Ecto neural progenitor cell (in vitro differentiated cells): ENCODE measurements around the gene DNAH14.
"Not testable (repeated sequence)": the region's sequence is repeated elsewhere in the genome, so short reads cannot be mapped to it uniquely, and the experiment has no call there.

Source experiments
- DNase-seq: peaks from one replicate; pipeline ENCODE4 v3.0.0-alpha.2; 2018; ENCODE audit warnings: low spot score

Gene DNAH14

GRCh38 chr1:225257081-225257480 is 327.6 kb downstream of the DNAH14 start:
- no peak for DNase-seq

DNA sequence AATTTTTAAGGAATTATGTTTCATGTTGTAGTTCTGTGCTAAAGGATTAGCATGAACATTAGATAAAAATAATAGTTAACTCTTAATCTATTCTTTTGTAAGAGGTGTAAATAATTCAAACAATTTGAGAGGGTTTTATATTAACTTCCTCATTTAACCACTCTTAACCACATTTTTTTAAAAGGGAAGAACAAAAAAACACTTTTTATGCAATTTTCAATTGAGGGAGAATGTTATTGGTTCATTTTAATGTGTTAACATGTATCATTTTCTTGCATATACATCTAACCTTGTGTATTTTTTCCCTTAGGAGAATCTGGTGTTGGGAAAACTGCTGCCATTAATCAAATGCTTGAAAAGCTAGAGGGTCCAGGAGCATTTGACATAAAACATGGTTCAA is 329.3 kb downstream of the DNAH14 start:
- no peak for DNase-seq

DNA sequence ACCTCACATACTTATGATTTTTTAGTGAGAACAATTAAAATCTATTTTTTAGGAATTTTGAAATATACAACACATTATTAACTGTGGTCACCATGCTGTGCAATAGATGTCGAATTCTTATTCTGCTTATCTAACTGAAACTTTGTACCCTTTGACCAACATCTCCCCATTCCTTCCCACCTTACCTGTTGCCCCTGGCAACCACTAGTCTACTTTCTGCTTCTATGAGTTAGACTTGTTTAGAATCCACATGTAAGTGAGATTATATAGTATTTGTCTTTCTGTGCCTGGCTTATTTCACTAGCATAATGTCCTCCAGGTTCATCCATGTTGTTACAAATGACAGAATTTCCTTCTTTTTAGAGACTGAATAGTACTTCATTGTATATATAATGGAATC is 330.1 kb downstream of the DNAH14 start:
- DNase-seq, result no peak

- DNase-seq, result no peak
These were observed 330.8 kb downstream of the DNAH14 start for GRCh38 chr1:225260319-225260718.

DNA sequence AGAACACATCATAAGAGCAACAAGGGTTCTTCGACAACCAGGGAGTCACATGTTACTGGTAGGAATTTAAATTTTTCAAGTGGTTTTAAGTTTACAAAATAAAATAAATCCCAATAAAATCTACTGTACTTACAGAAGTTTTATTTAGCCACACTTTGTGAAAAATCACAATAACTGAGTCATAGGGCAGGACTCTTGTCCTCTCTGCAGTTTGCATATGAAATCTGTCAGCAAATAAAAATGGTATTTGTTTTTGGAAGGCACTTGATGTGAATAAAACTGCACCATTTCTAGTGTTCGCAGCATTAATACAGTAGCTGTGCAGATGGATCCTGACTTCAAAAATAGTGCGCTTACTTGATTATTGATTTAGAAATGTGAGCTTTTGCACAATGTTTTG is 348.0 kb downstream of the DNAH14 start:
- DNase-seq, result no peak

GRCh38 chr1:225280563-225280962 is 351.1 kb downstream of the DNAH14 start:
- no peak for DNase-seq

DNA sequence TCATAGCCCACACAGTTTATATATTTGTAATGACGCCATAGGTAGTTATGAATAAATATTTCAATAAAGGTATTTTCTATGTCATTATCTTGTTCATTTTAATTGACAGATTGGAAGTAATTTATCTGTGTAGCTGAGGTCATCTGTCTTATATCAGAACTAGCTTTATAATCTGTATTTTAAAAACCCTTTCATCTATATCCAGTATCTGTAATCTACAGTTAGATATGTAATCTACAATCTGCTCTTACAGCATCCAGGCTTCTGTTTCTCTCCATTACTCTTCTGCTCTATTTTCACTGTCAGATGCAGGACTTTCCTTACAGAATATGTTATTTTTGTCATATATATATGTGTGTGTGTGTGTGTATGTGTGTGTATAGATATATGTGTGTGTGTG is 360.8 kb downstream of the DNAH14 start:
- DNase-seq, result no peak

GRCh38 chr1:225299624-225300023 is 370.1 kb downstream of the DNAH14 start:
- DNase-seq, result no peak

GRCh38 chr1:225300381-225300780 is 370.9 kb downstream of the DNAH14 start:
- no peak for DNase-seq

DNA sequence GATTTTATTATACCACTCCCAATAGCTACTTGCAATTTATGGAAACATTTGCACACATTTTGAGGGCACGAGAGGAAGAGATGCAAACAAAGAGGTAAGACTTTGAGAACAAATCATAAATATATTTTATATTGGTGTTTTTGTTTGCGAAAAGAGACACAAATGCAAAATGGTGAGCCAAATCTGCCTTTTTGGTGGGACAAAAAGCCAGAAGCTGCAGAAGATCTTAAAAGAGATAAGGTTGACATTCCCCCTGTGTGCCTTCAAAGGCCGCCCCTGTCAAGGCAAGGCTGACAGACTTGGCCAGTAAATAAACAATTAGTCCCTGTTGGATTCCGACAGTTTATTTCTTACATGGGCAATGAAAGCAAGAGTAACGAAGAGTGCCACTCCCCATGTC is 375.5 kb downstream of the DNAH14 start:
- DNase-seq, result no peak

DNA sequence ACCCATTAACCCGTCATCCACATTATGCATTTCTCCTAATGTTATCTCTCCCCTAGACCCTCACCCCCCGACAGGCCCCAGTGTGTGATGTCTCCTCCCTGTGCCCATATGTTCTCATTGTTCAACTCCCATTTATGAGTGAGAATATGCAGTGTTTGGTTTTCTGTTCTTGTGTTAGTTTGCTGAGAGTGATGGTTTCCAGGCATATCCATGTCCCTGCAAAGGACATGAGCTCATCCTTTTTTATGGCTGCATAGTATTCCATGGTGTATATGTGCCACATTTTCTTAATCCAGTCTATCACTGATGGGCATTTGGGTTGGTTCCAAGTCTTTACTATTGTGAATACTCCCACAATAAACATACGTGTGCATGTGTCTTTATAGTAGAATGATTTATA is 381.1 kb downstream of the DNAH14 start:
- DNase-seq, result not testable (repeated sequence)

GRCh38 chr1:225318706-225319575 is 389.5 kb downstream of the DNAH14 start:
- no peak for DNase-seq

GRCh38 chr1:225319871-225320270 is 390.4 kb downstream of the DNAH14 start:
- no peak for DNase-seq

DNA sequence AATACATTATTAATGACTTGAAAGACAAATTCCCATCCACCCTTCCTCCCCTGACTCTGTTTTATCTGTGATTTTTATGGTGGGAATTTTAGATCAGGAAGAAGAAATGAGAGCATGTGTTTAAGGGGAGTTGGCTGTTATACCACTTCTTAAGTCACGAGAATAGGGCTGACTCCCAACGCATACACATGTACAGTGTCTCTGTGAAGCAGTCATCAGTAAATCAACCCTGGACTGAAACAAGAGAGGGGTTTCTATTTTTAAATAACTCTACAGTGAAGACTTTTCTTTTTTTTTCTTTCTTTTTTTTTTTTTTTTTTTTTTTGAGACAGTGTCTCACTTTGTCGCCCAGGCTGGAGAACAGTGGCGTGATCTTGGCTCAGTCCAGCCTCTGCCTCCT is 392.3 kb downstream of the DNAH14 start:
- no peak for DNase-seq

DNA sequence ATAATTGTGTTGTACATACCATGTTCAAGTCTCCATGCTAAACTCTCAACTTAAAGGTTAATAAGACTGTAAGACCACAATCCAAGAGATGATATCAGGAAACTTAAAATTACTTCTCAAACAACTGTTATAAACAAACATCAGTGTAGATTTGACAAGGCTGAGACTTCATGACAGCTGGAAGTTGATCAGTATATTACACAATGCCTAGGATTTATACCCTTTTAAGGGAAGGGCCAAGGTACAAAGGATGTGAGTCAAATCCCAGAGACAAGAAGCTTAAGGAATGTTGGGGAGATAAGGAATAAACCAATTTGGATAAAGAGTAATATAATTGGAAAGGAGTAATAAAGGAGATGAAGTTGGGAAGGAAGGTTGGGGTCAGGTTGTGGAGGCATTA is 399.6 kb downstream of the DNAH14 start:
- no peak for DNase-seq

DNA sequence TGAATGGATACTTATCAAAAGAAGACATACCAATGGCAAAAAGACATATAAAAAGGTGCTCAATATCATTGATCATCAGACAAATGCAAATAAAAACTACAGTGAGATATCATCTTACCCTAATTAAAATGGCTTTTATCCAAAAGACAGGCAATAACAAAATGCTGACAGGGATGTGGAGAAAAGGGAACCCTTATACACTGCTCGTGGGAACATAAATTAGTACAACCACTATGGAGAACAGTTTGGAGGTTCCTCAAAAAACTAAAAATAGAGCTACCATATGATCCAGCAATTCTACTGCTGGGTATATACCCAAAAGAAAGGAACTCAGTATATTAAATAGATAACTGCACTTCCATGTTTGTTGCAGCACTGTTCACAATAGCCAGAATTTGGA is 400.5 kb downstream of the DNAH14 start:
- not testable (repeated sequence) for DNase-seq

DNA sequence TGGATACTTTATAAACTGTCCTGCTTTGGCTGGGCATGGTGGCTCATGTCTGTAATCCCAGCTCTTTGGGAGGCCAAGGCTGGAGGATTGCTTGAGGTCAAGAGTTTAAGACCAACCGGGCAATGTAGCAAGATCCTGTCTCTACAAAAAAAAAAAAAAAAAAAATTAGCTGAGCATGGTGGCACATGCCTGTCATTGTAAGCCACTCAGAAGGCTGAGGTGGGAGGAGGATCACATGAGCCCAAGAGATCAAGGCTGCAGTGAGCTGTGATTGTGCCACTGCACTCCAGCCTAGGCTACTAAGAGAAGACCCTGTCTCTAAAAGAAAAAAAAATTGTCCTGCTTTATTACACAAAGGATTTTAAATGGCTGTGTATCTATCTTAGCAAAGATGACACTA is 403.2 kb downstream of the DNAH14 start:
- no peak for DNase-seq

- not testable (repeated sequence) for DNase-seq
These were observed 405.8 kb downstream of the DNAH14 start for GRCh38 chr1:225335098-225335778.

DNA sequence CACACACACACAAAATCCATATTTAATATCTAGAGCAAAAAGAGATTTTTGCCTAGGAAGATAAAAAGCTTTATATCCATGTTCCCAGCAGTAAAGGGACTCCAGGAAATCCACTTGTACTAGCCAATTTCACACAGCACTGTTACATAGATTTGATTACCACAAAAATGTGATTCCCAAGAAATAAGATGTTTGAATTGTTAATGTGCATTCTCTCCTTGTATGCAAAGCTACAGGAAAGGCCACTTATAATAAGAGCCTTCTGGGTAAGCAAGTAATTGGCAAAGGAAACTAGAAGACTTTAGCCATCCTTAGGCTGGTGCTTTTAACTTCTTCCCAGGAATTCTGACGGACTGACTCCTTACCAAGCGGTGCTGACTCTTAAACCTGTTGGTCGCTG is 409.1 kb downstream of the DNAH14 start:
- no peak for DNase-seq

GRCh38 chr1:225341642-225342041 is 412.2 kb downstream of the DNAH14 start:
- DNase-seq, result no peak

DNA sequence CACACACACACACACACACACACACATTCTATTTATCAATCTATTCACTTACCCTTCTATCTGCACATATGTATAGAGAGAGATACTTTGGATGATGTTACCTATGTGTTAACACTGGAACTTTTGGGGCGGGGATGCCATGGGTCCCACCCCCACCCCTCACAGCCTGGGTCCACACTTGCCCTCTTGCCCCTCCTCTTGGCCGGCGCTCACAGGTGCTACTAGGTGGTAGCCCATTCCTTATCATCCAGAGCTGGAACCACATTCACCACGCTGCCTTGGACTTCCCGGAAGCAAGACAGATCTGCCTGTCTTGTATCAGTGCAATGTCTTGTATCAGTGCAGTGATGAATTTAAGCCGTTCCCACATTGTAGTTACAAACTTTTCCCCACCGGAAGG is 413.2 kb downstream of the DNAH14 start:
- no peak for DNase-seq

DNA sequence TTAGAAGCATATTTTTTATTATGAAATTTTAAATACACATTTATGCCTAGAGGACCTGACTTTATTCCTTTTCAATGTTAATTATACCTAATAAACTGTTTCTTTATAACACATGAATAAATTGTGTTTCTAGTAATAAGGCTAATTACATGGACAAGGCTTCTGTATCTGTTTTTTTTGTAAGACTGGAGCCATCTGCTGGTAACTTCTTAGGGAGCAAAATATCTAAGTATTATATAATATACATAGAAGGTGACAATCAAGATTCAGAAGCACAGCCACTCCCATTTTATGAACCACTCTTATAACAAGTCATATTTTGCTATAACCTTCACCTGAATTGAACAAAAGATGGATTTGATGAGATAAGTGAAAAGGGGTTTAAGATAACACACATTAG is 414.1 kb downstream of the DNAH14 start:
- DNase-seq, result no peak

DNA sequence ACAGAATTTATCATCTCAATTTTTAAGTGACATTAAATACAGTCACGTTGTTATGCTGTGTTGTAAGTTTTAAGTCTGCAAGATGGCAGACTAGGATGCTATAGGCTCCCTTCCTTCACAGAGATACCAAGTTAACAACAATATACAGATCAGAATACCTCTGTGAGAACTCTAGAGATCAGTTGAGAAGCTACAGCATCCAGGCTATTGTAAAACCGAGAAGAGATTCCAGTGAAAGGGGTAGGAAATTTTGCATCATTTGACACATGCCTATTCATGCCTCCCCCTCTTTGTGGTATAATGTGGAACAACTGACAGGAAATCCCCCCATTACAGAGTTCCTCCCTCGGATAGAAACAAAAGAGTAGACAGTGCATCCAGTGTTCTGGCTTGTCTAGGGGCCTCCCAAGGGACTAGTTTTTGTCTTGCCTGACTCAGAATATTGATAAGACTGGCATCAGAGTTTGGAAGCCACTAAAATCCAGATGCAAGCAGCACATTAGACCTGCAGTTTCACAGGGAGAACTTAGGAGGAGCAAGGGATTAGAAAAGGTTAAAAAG is 417.7 kb downstream of the DNAH14 start:
- no peak for DNase-seq
